HG03280 (cell line): ENCODE results near the gene RPP25L.

Source experiments
- ATAC-seq: cut with Tn5 transposase; IDR thresholded peaks from one replicate; pipeline ENCODE4 v1.9.1; 2021; ENCODE audit warnings: mild to moderate bottlenecking, moderate library complexity; ENCODE audit not compliant: unreplicated experiment

Gene RPP25L

GRCh38 chr9:34571481-34571810 is 40.5 kb downstream of the RPP25L start:
- ATAC-seq = no peak

GRCh38 chr9:34570809-34571480 is 41.0 kb downstream of the RPP25L start:
- ATAC-seq = no peak

GRCh38 chr9:34570376-34570775 is 41.5 kb downstream of the RPP25L start:
- no peak for ATAC-seq

GRCh38 chr9:34568774-34569173 is 43.1 kb downstream of the RPP25L start:
- ATAC-seq = no peak

GRCh38 chr9:34568133-34568532 is 43.8 kb downstream of the RPP25L start:
- no peak for ATAC-seq

GRCh38 chr9:34566972-34567371 is 44.9 kb downstream of the RPP25L start:
- ATAC-seq = no peak

GRCh38 chr9:34566322-34566721 is 45.6 kb downstream of the RPP25L start:
- no peak for ATAC-seq

- ATAC-seq = no peak
These were observed 46.0 kb downstream of the RPP25L start for GRCh38 chr9:34565856-34566255.

GRCh38 chr9:34564617-34565016 is 47.3 kb downstream of the RPP25L start:
- no peak for ATAC-seq

GRCh38 chr9:34563262-34563661 is 48.6 kb downstream of the RPP25L start:
- ATAC-seq = no peak

GRCh38 chr9:34562135-34562745 is 49.7 kb downstream of the RPP25L start:
- no peak for ATAC-seq

- ATAC-seq = no peak
These were observed 51.2 kb downstream of the RPP25L start for GRCh38 chr9:34560599-34561214.
